NCI-H82 treated with DMSO at 0.1 percent for 48 hours (cell line): ENCODE results near the gene BHLHE40.

Experiments used
- DNase-seq: peaks from one replicate; lab custom pipeline; 2025; ENCODE audit not compliant: unreplicated experiment; lab: John Stamatoyannopoulos, UW

Gene BHLHE40

DNA sequence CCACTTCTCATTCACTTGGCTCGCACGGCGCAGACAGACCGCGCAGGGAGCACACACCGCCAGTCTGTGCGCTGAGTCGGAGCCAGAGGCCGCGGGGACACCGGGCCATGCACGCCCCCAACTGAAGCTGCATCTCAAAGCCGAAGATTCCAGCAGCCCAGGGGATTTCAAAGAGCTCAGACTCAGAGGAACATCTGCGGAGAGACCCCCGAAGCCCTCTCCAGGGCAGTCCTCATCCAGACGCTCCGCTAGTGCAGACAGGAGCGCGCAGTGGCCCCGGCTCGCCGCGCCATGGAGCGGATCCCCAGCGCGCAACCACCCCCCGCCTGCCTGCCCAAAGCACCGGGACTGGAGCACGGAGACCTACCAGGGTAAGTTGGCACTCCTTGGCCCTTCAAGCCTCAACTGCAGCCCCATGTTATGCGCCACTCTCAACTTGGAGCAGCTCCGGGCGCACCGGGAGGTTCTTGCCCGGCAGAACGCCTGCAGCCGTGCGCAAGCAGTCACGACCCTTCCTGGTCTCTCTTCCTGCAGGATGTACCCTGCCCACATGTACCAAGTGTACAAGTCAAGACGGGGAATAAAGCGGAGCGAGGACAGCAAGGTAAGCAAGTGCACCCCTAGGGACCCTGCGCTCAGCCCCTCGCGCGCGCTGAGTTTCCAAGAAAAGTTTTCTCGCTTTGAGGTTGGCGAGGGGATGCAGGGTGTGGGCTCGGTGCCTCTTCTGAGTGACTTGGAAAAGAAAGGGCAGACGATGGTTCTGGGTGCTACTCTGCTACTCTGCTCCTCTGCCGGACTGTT, at the start of gene BHLHE40:
BHLHE40 (plus strand) TSS at position 10 of the 801 bp plus-strand sequence; CDS start at position 292, 282 bp downstream.
- DNase-seq: no peak

DNA sequence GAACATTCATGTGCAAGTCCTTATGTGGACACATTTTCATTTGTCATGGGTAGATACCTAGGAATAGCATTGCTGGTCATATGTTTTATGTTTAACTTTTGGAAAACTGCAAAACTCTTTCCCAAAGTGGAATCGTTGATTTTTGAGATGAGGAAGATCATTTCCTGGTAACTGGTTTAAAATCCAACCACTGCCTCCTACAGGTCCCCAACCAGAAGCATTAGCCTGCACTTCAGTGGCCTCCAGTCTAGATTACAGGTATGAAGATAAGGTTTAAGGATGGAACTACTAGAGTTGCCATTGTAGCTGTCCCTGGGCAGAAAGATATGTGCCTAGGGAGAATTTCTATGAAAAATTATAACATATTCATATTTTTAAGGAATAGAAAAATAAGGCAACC, 48.7 kb upstream of the BHLHE40 start:
- DNase-seq: no peak

DNA sequence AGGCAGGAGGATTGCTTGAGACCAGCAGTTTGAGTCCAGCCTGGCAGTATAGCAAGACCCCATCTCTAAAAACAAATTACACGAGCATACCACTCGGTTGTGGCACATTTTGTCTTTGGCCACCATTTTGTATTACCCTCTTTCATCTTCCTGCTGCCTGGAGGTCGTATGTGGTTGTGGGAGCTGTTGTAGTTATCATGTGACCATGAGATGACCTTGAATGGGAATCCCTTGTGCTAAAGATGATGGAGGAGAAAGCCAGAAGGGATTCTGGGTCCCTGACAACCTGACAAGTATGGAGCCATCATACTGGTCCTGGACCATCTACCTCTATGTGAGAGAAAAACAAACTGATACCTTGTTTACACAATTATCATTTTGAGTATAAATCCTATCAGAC, 45.2 kb upstream of the BHLHE40 start:
- no peak for DNase-seq

DNA sequence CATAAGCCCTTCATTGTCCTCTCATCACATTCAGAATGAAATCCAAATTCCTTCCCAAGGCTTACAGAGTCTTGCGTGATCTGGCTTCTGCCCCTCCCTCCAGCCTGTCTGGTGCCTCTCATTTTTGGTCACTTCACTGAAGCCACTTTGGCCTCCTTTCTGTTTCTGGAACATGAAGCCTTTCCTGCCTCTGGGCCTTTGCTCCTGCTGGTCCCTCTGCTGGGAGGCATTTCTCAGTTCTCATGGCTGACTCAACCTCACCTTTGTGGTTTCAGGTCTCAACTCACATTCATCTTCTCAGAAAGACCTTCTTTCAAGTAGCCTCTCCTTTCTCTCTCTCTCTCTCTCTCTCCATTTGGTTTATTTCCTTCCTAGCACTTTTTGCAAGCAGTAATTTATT, 43.9 kb upstream of the BHLHE40 start:
- DNase-seq: no peak

DNA sequence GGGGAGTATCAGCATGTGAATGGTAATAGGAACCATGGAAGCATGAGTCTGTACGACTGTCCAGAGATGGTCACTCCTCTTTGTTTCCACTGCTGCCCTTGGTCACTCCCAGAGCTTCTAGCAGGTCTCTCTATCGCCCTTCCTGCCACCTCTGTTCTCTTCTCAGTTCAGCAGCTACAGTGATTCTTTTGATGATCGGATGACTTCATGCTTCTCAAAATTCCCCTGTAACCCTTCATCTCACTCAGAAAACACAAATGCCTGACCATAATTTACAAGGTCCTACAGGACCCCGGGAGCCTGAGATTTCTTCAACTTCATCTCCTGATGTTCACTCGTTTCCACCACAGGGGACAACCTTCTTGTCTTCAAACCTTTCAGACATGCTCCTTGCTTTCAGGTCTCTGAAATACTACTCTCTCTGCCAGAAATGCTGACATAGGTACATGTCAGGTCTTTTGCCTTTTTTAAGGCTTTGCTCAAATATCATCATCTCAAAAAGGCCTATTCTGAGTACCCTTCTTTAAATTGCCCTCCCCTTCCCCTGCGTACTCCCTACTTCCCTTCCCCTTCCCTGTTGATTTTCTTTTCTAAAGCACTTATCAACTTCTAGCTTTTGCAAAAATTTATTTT, 42.1 kb upstream of the BHLHE40 start:
- no peak for DNase-seq

DNA sequence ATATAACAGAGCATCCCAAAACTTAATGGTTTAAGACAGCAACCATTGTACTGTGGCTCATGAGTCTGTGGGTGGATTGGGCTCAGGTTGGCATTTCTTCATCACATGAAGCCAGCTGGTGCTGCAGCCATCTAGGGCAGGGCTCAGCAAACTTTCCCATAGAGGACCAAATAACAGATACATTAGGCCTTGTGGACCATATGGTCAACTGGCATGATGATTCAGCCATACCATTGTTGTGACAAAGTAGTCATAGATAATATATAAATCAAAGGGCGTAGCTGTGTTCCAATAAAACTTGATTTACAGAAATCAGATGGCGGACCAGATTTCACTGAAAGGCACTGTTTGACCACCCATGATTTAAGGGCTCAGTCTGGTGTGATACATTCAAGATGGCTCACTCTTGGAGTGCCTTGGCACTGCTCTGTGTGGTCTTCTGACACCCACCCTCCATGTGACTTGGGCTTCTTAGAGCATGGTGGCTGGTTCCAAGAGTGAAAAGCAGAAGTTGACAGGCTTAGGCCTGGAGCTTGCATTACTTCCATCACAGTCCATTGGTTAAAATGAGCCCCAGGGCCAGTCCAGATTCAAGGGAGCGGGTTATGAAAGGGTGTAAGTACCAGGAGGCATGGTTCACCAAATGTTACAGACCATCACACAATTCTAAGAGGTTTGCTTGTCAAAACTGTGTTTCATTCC, 40.8 kb upstream of the BHLHE40 start:
- no peak for DNase-seq

DNA sequence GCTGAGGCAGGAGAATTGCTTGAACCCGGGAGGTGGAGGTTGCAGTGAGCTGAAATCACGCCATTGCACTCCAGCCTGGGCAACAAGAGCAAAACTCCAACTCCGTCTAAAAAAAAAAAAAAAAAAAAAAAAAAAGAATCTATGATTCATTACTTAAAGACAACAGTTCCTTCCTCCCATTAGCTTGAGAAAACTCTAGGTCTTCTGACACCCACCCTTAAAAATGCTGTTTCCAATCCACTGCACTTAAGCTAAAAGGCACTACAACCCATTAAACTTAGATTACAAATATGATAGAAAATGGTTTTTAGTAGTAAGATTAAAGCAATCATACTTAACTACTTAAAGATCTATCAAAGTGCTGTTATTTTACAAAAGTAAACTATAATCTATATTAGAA, 40.0 kb upstream of the BHLHE40 start:
- DNase-seq: no peak

DNA sequence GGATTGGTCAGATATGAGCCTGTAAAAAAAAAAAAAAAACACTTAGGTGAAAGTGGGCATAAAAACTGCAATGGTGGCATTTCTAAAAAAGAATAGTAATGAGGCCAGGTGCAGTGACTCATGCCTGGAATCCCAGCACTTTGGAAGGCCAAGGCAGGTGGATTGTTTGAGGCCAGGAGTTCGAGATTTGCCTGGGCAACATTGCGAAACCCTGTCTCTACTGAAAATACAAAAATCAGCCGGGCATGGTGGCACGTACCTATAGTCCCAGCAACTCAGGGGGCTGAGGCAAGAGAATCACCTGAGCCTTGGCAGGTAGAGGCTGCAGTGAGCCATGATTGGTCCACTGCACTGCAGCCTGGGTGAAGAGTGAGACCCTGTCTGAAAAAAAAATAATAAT, 38.3 kb upstream of the BHLHE40 start:
- DNase-seq: no peak

DNA sequence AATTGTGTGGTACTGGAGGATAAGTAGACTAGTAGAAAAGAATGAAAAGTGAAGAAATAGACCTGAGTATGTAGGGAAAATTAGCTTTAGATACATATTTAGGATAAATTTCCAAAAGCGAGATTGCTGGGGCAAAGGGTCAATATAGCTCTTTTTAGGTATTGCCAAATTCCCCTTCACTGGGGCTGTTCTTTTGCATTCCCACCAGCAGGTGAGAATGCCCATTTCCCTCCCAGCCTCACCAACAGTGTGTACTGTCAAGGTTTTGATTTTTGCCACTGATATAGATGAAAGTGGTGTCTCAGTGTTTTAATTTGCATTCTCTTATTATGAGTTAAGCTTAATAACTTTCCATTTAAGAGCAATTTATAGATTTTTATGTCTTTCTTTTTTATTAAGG, 35.7 kb upstream of the BHLHE40 start:
- DNase-seq: no peak

DNA sequence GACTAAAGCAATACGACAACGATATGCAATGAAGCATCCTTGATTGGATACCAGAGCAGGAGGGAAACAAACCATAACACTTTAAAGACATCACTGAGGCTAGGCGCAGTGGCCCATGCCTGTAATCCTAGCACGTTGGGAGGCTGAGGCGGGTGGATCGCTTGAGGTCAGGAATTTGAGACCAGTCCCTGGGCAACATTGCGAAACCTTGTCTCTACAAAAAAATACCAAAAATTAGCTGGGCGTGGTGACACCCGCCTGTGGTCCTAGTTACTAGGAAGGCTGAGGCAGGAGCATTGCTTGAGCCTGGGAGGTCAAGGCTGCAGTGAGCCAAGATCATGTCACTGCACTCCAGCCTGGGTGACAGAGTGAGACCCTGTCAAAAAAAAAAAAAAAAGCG, 33.9 kb upstream of the BHLHE40 start:
- no peak for DNase-seq

DNA sequence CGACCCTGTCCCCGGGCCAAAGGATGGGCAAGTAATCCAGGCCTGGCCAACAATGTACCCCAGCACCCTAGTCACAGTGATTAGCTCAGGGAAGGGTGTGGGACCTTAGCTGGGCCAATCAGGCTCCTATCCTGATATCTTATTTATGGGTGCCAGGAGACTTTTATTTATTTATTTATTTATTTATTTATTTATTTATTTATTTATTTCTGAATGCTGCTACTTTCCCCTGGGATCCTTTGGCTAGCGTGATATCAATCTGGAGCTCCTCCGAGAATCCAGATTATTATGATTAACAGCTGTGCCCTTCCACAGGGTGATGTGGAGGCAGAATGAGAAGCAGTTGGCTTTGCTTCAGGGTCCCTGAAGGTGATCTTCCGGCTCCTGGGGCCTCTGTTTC, 32.2 kb upstream of the BHLHE40 start:
- DNase-seq: no peak

DNA sequence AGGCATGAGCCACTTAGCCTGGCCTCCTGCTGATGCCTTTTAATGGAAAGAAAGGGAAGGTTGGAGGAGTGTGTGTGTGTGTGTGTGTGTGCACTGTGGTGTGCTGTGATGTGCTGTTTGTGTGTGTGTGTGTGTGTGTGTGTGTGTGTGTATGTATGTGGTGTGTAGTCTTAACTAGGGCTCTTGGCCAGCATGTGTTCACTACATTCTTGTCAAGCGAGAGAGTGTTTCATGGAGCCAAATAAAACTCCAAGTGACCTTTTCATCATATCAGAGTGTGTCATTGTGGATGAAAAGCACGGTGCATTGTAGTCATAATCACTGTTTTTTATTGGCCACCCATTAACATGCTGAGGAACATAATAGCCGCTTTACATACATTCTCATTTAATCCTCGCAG, 30.8 kb upstream of the BHLHE40 start:
- DNase-seq: no peak

DNA sequence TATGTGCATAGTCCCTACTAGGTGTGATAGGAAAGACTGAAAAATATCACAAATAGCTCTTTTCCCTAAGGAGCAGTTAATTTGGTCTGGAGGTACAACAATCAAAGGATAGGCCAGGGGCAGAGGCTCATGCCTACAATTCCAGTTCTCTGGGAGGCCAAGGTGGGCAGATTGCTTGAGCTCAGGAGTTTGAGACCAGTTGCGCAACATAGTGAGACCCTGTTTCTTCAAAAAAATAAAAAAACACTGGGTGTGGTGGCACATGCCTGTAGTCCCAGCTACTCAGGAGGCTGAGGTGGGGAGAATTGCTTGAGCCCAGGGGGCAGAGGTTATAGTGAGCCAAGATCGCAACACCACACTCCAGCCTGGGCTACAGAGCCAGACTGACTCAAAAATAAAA, 30.2 kb upstream of the BHLHE40 start:
- no peak for DNase-seq

DNA sequence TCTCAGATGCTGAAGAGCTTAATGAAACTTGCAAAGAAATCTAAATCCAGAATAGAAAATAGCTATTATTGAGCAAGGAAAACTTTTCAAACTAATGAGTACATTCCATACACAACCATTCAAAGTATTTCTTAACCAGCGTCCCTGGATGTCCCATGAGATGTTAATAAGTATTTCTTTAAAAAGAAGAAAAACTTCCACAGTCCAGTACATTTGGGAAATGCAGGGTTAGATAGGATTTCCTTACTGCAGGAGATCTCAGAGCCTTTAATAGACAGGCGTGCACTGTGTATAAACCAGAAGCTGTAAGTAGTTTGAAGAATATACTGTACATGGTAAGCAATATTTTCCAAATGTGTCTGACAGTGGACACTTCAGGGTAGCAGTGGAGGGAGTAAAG, 29.6 kb upstream of the BHLHE40 start:
- no peak for DNase-seq

DNA sequence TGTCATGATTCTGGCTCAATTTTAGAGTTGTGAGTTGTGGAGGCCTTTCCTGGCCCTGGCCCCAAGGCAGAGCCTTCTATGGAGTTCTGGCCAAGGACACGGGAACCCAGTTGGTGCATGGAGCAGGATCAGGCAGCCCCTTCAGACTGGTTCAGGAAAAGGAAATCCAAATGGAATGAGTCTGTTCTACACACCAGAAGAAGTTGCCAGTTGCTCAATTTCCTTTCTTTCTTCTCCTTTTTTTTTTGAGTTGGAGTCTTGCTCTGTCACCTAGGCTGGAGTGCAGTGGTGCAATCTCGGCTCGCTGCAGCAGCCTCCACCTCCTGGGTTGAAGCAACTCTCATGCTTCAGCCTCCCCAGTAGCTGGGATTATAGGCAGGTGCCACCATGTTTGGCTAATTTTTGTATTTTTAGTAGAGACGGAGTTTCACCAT, 28.9 kb upstream of the BHLHE40 start:
- no peak for DNase-seq

DNA sequence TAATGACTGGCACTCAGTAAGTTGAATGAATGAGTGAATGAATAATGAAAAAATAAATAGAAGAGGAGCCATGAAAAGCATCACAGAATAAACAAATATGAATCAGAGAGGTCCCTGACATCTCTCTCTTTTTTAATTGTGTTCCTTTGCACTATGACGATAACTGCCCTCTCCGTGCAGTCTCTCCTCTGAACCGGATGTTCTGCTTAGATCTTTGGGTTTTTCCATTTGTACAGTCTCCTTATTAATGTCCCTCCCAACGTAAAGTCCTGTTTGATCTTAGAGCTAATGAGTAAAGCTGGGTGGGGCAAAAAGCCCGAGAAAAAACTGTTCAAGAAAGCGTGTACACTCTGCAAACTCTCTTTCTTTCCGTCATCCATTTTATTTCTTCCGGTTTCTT, 28.3 kb upstream of the BHLHE40 start:
- DNase-seq: no peak

DNA sequence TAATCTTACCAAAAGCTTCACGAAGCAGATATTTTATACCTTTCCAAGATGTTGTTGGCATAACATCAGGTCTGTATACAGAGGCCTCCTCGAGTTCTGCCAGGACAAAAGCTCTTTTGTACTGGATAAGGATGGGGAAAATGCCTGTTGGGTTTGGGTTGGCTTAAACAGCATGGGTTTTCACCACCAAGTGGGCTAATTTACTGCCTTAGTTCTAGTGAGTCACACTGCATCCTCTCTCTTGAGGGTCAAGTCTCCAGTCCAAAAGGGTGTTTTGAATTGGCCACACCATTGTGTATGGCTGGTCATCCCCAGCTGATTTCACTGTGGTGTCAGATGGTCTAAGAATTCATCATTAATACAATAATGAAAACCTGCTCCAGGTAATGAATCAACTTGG, 26.1 kb upstream of the BHLHE40 start:
- no peak for DNase-seq

DNA sequence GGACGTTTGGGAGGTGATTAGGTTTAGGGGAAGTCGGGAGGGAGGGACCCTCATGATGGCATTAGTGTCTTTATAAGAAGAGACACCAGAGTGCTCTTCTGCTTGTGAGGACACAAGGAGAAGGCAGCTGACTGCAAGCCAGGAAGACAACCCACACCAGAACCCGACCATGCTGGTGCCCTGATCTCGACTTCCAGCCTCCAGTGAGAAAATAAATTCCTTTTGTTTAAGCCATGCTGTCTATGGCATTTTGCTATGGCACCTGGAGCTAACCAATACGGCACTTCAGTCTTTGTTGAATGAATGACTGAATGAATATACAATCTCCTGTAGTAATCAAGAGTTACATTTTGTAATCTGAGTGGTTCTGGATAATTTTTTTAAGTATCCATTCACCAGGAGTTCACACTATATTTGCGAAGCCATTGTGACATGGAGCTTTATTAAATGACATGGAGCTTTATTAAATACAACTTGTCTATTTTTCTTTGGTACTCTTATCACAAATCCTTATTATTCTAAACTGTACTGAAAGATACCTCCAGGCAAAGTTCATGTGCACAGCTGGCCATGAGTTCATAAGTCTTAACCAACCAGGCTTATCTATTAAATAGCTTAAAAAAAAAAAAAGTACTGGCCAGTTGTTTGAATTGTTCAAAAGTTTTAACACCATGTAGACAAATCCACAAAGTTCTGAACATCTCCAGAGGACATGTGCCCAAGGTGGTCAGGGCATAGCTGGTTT, 24.8 kb upstream of the BHLHE40 start:
- no peak for DNase-seq

DNA sequence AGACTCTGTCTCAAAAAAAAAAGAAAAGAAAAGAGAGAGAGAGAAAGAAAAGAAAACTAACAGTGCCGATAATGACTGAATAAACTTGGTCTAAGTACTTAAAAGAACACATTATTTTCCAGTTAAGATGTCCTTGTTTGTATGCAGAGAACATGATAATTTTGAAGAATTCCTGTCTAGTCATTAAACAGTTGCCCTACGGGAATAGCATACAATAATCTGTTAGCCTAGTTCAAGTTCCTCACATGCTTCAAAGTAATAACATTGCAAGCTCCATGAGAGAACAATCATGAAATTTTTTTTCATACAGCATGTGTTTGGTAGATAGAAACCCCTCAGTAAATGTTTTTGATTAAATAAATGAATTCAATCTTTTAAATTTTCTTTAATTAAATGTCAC, 23.1 kb upstream of the BHLHE40 start:
- DNase-seq: no peak

DNA sequence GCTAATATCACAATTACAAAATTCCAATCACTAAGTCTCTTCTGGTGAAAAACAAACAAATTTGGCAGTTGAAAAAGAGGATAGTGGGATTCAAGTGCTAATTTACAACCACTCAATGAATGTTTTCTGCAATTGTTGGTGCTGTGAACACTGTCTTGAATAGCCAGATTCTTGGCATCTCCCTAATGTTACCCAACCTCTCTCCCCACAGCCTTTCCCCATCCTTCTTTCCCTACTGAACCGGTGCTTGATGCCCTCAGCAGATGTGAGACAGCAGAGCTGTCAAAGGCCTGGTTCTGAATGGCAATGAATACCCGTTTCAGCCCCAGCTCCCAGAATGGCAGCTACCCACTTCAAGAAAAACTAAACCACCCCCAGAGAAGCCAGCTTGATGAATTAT, 22.5 kb upstream of the BHLHE40 start:
- no peak for DNase-seq

DNA sequence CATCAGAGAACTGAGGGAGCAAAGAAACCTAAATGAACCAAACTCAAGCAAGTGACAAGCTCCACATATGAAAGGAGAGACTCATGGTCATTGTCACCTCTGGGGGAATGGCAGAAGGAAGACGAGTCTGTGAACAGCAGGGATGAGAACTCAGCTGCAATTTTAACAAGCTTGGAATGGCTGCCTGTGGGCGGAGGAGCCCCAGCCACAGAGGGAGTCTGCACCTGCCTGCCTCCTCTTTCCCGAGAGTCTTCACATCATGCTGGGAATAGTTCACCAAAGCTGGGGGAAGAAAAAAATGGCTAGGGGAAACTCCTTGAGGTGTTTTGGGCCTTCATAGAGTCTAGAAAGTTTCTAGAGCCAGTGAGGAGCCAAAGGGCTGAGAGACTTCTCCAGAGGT, 21.3 kb upstream of the BHLHE40 start:
- DNase-seq: no peak
